WTC11 (cell line): Measurements from ENCODE around the gene CHID1. TPM values are rescaled to one million over a fixed set of nuclear protein-coding genes. Genes with fewer than 3 reads are reported as not detected.

Experiments
- ATF2 ChIP-seq: sonication (generic); formaldehyde crosslinking; IDR thresholded peaks from 2 replicates; pipeline ENCODE4 v1.8.1; 2022; ENCODE audit warnings: low read depth, missing genetic modification reagents, borderline replicate concordance
- ATF3 ChIP-seq: sonication (generic); formaldehyde crosslinking; conservative IDR thresholded peaks from 2 replicates; pipeline ENCODE4 v1.8.1; 2022; ENCODE audit warnings: mild to moderate bottlenecking, missing genetic modification reagents
- CREM ChIP-seq: sonication (generic); formaldehyde crosslinking; IDR thresholded peaks from 2 replicates; pipeline ENCODE4 v1.8.1; 2022; ENCODE audit warnings: mild to moderate bottlenecking, missing genetic modification reagents, moderate library complexity
- CTCF ChIP-seq: fragments of 200-600 bp; IDR thresholded peaks from 2 replicates; pipeline ENCODE4 v1.8.0; 2022; ENCODE audit warnings: antibody characterized with exemption
- E2F1 ChIP-seq: sonication (generic); formaldehyde crosslinking; IDR thresholded peaks from 2 replicates; pipeline ENCODE4 v1.8.0; 2022; ENCODE audit warnings: mild to moderate bottlenecking, missing genetic modification reagents
- ELF4 ChIP-seq: sonication (generic); formaldehyde crosslinking; IDR thresholded peaks from 2 replicates; pipeline ENCODE4 v1.8.1; 2022; ENCODE audit warnings: low read depth, mild to moderate bottlenecking, moderate library complexity, missing genetic modification reagents
- ERG ChIP-seq: fragments of 250-450 bp; sonication (Bioruptor Pico); IDR thresholded peaks from 2 replicates; pipeline ENCODE4 v1.8.0; 2021; ENCODE audit warnings: mild to moderate bottlenecking
- FOXJ3 ChIP-seq: sonication (generic); formaldehyde crosslinking; IDR thresholded peaks from 2 replicates; pipeline ENCODE4 v1.9.0; 2021; ENCODE audit warnings: missing genetic modification reagents, mild to moderate bottlenecking, borderline replicate concordance
- FOXK1 ChIP-seq: sonication (generic); formaldehyde crosslinking; IDR thresholded peaks from 2 replicates; pipeline ENCODE4 v1.8.0; 2022; ENCODE audit warnings: mild to moderate bottlenecking, moderate library complexity, missing genetic modification reagents
- FOXP4 ChIP-seq: sonication (generic); formaldehyde crosslinking; IDR thresholded peaks from 2 replicates; pipeline ENCODE4 v1.8.0; 2022; ENCODE audit warnings: mild to moderate bottlenecking, missing genetic modification reagents
- HMGA2 ChIP-seq: fragments of 250-450 bp; sonication (Bioruptor Pico); IDR thresholded peaks from 2 replicates; pipeline ENCODE4 v1.4.0; 2021; ENCODE audit warnings: mild to moderate bottlenecking, moderate library complexity
- IRF1 ChIP-seq: sonication (generic); formaldehyde crosslinking; IDR thresholded peaks from 2 replicates; pipeline ENCODE4 v1.8.0; 2023; ENCODE audit warnings: missing genetic modification reagents
- IRF2 ChIP-seq: sonication (generic); formaldehyde crosslinking; IDR thresholded peaks from 2 replicates; pipeline ENCODE4 v1.8.0; 2022; ENCODE audit warnings: low read depth, missing genetic modification reagents, borderline replicate concordance
- KAT7 ChIP-seq: sonication (generic); formaldehyde crosslinking; IDR thresholded peaks from 2 replicates; pipeline ENCODE4 v1.8.1; 2023; ENCODE audit warnings: missing genetic modification reagents, mild to moderate bottlenecking, borderline replicate concordance
- MXD4 ChIP-seq: fragments of 250-450 bp; sonication (Bioruptor Pico); IDR thresholded peaks from 2 replicates; pipeline ENCODE4 v1.8.0; 2021; ENCODE audit warnings: mild to moderate bottlenecking, moderate library complexity, borderline replicate concordance
- NR1H2 ChIP-seq: sonication (generic); formaldehyde crosslinking; IDR thresholded peaks from 2 replicates; pipeline ENCODE4 v1.9.0; 2021; ENCODE audit warnings: mild to moderate bottlenecking, moderate library complexity, missing genetic modification reagents
- PREB ChIP-seq: sonication (generic); formaldehyde crosslinking; IDR thresholded peaks from 2 replicates; pipeline ENCODE4 v1.8.1; 2022; ENCODE audit warnings: mild to moderate bottlenecking, missing genetic modification reagents, moderate library complexity, borderline replicate concordance
- SOX15 ChIP-seq: fragments of 250-450 bp; sonication (Bioruptor Pico); IDR thresholded peaks from 2 replicates; pipeline ENCODE4 v1.9.0; 2021; ENCODE audit warnings: mild to moderate bottlenecking
- SP1 ChIP-seq: sonication (generic); formaldehyde crosslinking; conservative IDR thresholded peaks from 2 replicates; pipeline ENCODE4 v1.8.1; 2022; ENCODE audit warnings: missing genetic modification reagents
- TP53 ChIP-seq: sonication (generic); formaldehyde crosslinking; IDR thresholded peaks from 2 replicates; pipeline ENCODE4 v1.8.1; 2023; ENCODE audit warnings: mild to moderate bottlenecking, missing genetic modification reagents
- ZNF416 ChIP-seq: fragments of 250-450 bp; sonication (Bioruptor Pico); IDR thresholded peaks from 2 replicates; pipeline ENCODE4 v1.9.0; 2021; ENCODE audit warnings: mild to moderate bottlenecking, inconsistent platforms
- ZNF425 ChIP-seq: fragments of 250-450 bp; sonication (Bioruptor Pico); conservative IDR thresholded peaks from 2 replicates; pipeline ENCODE4 v1.9.0; 2021; ENCODE audit warnings: mild to moderate bottlenecking
- total RNA-seq: library from RNA; stranded (reverse); gene quantifications from 3 replicates; pipeline ENCODE4 v1.2.3, GENCODE V29; 2021

Gene CHID1
- total RNA-seq, 1 experiment from 2014 or later: 92.8 TPM

- TF ChIP-seq FOXP4 (CRISPR knock-in tag) (no peak), E2F1 (CRISPR knock-in tag) (no peak), ATF2 (CRISPR knock-in tag) (no peak), IRF1 (CRISPR knock-in tag) (no peak), ERG (no peak), CTCF (no peak), KAT7 (no peak), NR1H2 (CRISPR knock-in tag) (no peak), PREB (CRISPR knock-in tag) (no peak), IRF2 (CRISPR knock-in tag) (peak; percentile 74; the same call in 1 of the 2 replicates), MXD4 (CRISPR knock-in tag) (no peak), FOXK1 (no peak), SOX15 (CRISPR knock-in tag) (no peak), ZNF425 (no peak), ELF4 (CRISPR knock-in tag) (no peak), ZNF416 (CRISPR knock-in tag) (0 out of 2 replicates have a peak, but pooled peaks have one; percentile 51), TP53 (CRISPR knock-in tag) (no peak), SP1 (CRISPR knock-in tag) (no peak; the same call in 1 of the 2 replicates), HMGA2 (CRISPR knock-in tag) (no peak), CREM (CRISPR knock-in tag) (no peak), FOXJ3 (CRISPR knock-in tag) (no peak), ATF3 (CRISPR knock-in tag) (no peak)
Observed at GRCh38 chr11:911031-911889, 650 bp upstream of the CHID1 start (continued).
